ENCODE data around the gene BCO2. TPM values are rescaled to one million over a fixed set of nuclear protein-coding genes. Genes with fewer than 3 reads are reported as not detected.

Gene BCO2
- total RNA-seq, 2 experiments from 2014 or later, result 0.97 to 1.4 TPM

Other genes starting within 250 kb of the BCO2 start
- 1 to 10 TPM; 9.1 to 9.4 TPM for gene DIXDC1, start 238.2 kb upstream of the BCO2 start, total RNA-seq
- 10 to 100 TPM; 50.3 to 51.4 TPM for gene DLAT, start 150.1 kb upstream of the BCO2 start, total RNA-seq
- under 1 TPM; 0.61 to 0.67 TPM for gene PIH1D2, start 101.5 kb upstream of the BCO2 start, total RNA-seq
- gene NKAPD1, start 101.2 kb upstream of the BCO2 start, total RNA-seq, result 10 to 100 TPM; 20.8 to 22.6 TPM
- gene TIMM8B, start 88.8 kb upstream of the BCO2 start, total RNA-seq, result 10 to 100 TPM; 52.9 to 54.1 TPM
- gene SDHD, start 88.6 kb upstream of the BCO2 start, total RNA-seq, result 100 to 1,000 TPM; 100 to 101 TPM
- gene IL18, start 11.4 kb upstream of the BCO2 start, total RNA-seq, result not detected
- gene TEX12, start 8.1 kb upstream of the BCO2 start, total RNA-seq, result not detected
- 10 to 100 TPM; 22.6 to 24.9 TPM for gene PTS, start 50.9 kb downstream of the BCO2 start, total RNA-seq
- gene PLET1, start 85.3 kb downstream of the BCO2 start, total RNA-seq, result not detected